ENCODE data around the gene DNAJC18.

DNA sequence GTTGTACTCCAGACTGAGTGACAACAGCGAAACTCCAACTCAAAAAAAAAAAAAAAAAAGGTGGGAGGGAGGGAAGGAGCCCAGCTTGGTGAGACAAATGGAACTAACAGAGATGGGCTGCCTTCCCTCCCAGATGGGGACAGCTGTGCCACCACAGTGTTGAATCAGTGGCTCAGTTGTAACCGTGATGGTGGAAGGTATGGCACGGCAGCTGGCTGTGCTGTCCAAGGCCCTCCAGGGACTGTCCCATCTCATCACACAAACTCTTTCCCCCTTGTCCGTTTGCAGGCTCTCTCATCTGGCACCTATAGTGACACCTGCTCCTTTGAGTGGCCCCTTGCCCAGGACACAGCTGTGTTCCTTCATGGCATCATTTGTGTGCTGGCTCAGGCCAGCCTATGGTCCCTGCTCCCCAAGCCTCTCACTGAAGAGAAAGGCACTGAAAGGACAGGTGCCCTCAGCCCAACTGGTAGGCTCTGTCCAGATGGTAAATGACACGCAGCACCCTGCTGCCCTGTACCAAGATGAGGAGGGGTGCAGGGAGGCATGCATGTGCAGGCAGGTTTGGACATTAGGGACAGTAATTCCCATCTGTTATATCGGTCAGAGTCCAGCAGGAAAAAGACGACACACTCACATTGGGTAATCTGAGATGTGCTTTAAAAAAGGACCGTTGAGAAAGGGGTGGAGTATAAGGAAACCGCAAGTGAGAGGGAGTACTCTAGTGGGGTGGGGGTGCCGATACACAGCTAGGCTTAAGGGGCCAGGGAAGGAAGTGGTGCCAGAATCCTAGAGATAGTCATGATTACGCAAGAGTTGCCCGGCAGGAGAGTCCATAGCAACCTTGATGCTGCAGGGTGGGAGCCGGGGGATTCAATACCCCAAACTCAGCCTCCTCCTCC lies 35.8 kb upstream of the DNAJC18 start:
- TF ChIP-seq, protein P1, sequence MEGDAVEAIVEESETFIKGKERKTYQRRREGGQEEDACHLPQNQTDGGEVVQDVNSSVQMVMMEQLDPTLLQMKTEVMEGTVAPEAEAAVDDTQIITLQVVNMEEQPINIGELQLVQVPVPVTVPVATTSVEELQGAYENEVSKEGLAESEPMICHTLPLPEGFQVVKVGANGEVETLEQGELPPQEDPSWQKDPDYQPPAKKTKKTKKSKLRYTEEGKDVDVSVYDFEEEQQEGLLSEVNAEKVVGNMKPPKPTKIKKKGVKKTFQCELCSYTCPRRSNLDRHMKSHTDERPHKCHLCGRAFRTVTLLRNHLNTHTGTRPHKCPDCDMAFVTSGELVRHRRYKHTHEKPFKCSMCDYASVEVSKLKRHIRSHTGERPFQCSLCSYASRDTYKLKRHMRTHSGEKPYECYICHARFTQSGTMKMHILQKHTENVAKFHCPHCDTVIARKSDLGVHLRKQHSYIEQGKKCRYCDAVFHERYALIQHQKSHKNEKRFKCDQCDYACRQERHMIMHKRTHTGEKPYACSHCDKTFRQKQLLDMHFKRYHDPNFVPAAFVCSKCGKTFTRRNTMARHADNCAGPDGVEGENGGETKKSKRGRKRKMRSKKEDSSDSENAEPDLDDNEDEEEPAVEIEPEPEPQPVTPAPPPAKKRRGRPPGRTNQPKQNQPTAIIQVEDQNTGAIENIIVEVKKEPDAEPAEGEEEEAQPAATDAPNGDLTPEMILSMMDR (IDR thresholded peaks at IDR 0.05; ENCODE audit: low read depth, low read length, missing input control): no peak
- TF ChIP-seq, protein P2, sequence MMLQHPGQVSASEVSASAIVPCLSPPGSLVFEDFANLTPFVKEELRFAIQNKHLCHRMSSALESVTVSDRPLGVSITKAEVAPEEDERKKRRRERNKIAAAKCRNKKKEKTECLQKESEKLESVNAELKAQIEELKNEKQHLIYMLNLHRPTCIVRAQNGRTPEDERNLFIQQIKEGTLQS (IDR thresholded peaks at IDR 0.05): no peak

Data from liver (tissue), 3 donors.